HG03097 (cell line): ENCODE results near the gene BIN1.
"Not testable (repeated sequence)": the region's sequence is repeated elsewhere in the genome, so short reads cannot be mapped to it uniquely, and the experiment has no call there.

Experiments
- ATAC-seq: cut with Tn5 transposase; IDR thresholded peaks from one replicate; pipeline ENCODE4 v1.9.1; 2021; ENCODE audit not compliant: unreplicated experiment, low FRiP score

BIN1 gene

GRCh38 chr2:127134235-127134634 is 27.3 kb upstream of the BIN1 start:
- ATAC-seq, result no peak

GRCh38 chr2:127133793-127134192 is 26.8 kb upstream of the BIN1 start:
- ATAC-seq, result no peak

GRCh38 chr2:127130421-127130820 is 23.5 kb upstream of the BIN1 start:
- ATAC-seq, result no peak

GRCh38 chr2:127129937-127130336 is 23.0 kb upstream of the BIN1 start:
- ATAC-seq, result no peak

GRCh38 chr2:127128445-127128904 is 21.5 kb upstream of the BIN1 start:
- peak; percentile 87 for ATAC-seq

GRCh38 chr2:127125821-127126220 is 18.9 kb upstream of the BIN1 start:
- no peak for ATAC-seq

- ATAC-seq, result no peak
Observed at GRCh38 chr2:127124426-127124825, 17.5 kb upstream of the BIN1 start.

- ATAC-seq, result no peak
Observed at GRCh38 chr2:127122361-127123027, 15.5 kb upstream of the BIN1 start.

- ATAC-seq, result no peak
Observed at GRCh38 chr2:127121776-127122176, 14.8 kb upstream of the BIN1 start.

- no peak for ATAC-seq
Observed at GRCh38 chr2:127121353-127121752, 14.4 kb upstream of the BIN1 start.

GRCh38 chr2:127120408-127120807 is 13.5 kb upstream of the BIN1 start:
- ATAC-seq, result not testable (repeated sequence)

GRCh38 chr2:127118467-127118866 is 11.5 kb upstream of the BIN1 start:
- no peak for ATAC-seq

GRCh38 chr2:127118038-127118437 is 11.1 kb upstream of the BIN1 start:
- no peak for ATAC-seq

- ATAC-seq, result no peak
Observed at GRCh38 chr2:127117603-127118002, 10.6 kb upstream of the BIN1 start.

GRCh38 chr2:127115471-127116199 is 8.7 kb upstream of the BIN1 start:
- ATAC-seq, result no peak

GRCh38 chr2:127110985-127111384 is 4.0 kb upstream of the BIN1 start:
- no peak for ATAC-seq

- ATAC-seq, result no peak
Observed at GRCh38 chr2:127108090-127108523, 1.2 kb upstream of the BIN1 start.

GRCh38 chr2:127107622-127107999 is 657 bp upstream of the BIN1 start:
- peak; percentile 12 for ATAC-seq

GRCh38 chr2:127106457-127106990 is 430 bp downstream of the BIN1 start:
- peak; percentile 1 for ATAC-seq

GRCh38 chr2:127105656-127106456 is 1.1 kb downstream of the BIN1 start:
- no peak for ATAC-seq
